Glutamatergic neuron (in vitro differentiated cells): ENCODE data around the gene FLVCR1. TPM values are rescaled to one million over a fixed set of nuclear protein-coding genes. Genes with fewer than 3 reads are reported as not detected.

Experiments
- DNase-seq: peaks from one replicate; pipeline ENCODE4 v3.0.0; 2022
- H3K27ac Mint-ChIP-seq: one replicate; pipeline ENCODE4 v1.8.0; 2020; ENCODE audit warnings: mild to moderate bottlenecking, mixed read lengths, inconsistent platforms; ENCODE audit not compliant: unreplicated experiment
- H3K27me3 Mint-ChIP-seq: one replicate; pipeline ENCODE4 v1.8.0; 2020; ENCODE audit warnings: mild to moderate bottlenecking, moderate library complexity, mixed read lengths, inconsistent platforms; ENCODE audit not compliant: unreplicated experiment
- H3K36me3 Mint-ChIP-seq: one replicate; pipeline ENCODE4 v1.8.0; 2020; ENCODE audit warnings: mild to moderate bottlenecking, mixed read lengths, inconsistent platforms; ENCODE audit not compliant: unreplicated experiment
- H3K4me1 Mint-ChIP-seq: one replicate; pipeline ENCODE4 v1.8.0; 2020; ENCODE audit warnings: mild to moderate bottlenecking, low read depth, mixed read lengths, inconsistent platforms; ENCODE audit not compliant: unreplicated experiment
- H3K4me3 Mint-ChIP-seq: one replicate; pipeline ENCODE4 v1.8.0; 2020; ENCODE audit warnings: mild to moderate bottlenecking, mixed read lengths, inconsistent platforms; ENCODE audit not compliant: unreplicated experiment
- H3K9me3 Mint-ChIP-seq: one replicate; pipeline ENCODE4 v1.8.0; 2020; ENCODE audit warnings: mild to moderate bottlenecking, moderate library complexity, mixed read lengths, inconsistent platforms; ENCODE audit not compliant: unreplicated experiment
- CTCF ChIP-seq: fragments of 200-600 bp; sonication (generic); IDR thresholded peaks from one replicate; pipeline ENCODE4 v1.5.0; 2021; ENCODE audit not compliant: partially characterized antibody, unreplicated experiment
- total RNA-seq: library from RNA; stranded (reverse); fragmentation: NEBNext Ultra II Directional; extraction: Animal tissue kit (Norgen Biotek cat#: 25700); gene quantifications from one replicate; pipeline ENCODE4 v1.2.1, GENCODE V29; 2021; ENCODE audit not compliant: unreplicated experiment

FLVCR1 gene
- total RNA-seq, 1 donor from 2014 or later = 33.4 TPM

GRCh38 chr1:212915245-212916091, 57.4 kb downstream of the FLVCR1 start:
- Mint-ChIP-seq H3K36me3 (no peaks in the 10 kb centered on the region), H3K4me3 (peak overlapping the region; percentile 76), H3K27me3 (peaks cover 8% of the 10 kb centered on the region), H3K9me3 (peaks cover 9% of the 10 kb centered on the region), H3K4me1 (peaks cover 37% of the 10 kb centered on the region), H3K27ac (peak overlapping the region; percentile 91)
- TF ChIP-seq CTCF = peak; percentile 36
- no peak for DNase-seq

DNA sequence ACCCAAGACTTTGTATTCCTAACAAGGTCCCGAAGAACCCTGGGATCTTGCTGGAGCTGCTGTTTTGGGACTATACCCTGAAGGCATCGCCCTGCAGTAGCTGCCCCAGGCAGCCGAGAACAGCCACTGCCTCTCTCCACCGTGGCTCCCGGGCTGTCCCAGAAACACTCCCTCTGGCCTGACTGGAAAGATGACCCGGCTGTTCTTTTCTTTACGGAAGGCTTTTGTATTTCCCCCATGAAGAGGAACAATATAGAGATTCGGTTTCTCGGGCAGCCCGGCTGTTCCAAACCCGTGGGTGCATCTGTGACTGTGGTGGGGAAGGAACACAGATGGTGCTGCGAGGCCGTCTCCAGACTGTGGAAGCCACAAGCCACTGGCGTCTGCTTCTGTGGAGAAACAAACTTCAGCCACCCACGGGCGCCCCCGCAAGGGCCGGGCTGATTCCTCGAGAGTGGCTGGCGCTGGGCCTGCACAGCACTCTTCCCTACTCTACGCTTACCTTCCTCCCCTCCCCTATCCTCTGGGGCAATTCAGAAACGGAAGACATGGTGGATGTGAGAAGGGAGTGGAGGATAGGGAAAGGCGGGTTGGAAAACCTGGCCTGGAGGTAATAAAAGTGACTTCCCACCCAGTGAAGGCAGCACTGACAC, 58.5 kb downstream of the FLVCR1 start:
- Mint-ChIP-seq H3K27me3 (peaks cover 8% of the 10 kb centered on the region), H3K9me3 (peaks cover 12% of the 10 kb centered on the region), H3K27ac (peak overlapping the region; percentile 52), H3K4me3 (peak overlapping the region; percentile 63), H3K36me3 (no peaks in the 10 kb centered on the region), H3K4me1 (peaks cover 43% of the 10 kb centered on the region)
- DNase-seq = peak; percentile 54
- no peak for TF ChIP-seq CTCF

DNA sequence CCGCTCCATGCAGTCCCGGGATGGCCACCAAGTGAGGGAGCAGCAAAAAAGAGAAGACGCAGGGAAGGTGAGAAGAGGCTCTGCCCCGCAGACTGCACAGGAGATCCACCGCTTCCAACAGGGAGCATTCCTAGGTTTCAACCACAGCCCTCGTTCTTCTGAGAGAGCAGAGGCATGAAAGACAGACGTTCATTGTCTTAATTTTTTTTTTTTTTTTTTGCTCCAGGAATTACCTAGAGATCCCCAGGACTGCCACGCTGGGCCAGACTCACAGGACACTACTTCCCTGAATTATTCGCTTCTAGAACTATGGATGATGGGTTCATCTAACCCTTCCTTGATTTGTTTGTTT, 59.0 kb downstream of the FLVCR1 start:
- no peak for TF ChIP-seq CTCF
- Mint-ChIP-seq H3K9me3 (peaks cover 12% of the 10 kb centered on the region), H3K27ac (peak overlapping the region; percentile 52), H3K4me3 (peak overlapping the region; percentile 63), H3K4me1 (peaks cover 43% of the 10 kb centered on the region), H3K36me3 (no peaks in the 10 kb centered on the region), H3K27me3 (peaks cover 8% of the 10 kb centered on the region)
- no peak for DNase-seq

- TF ChIP-seq CTCF = no peak
- DNase-seq = no peak
- Mint-ChIP-seq H3K36me3 (no peaks in the 10 kb centered on the region), H3K4me3 (no peak overlapping the region), H3K9me3 (peaks cover 16% of the 10 kb centered on the region), H3K27me3 (peaks cover 10% of the 10 kb centered on the region), H3K27ac (no peak overlapping the region), H3K4me1 (peaks cover 49% of the 10 kb centered on the region)
These were observed 59.8 kb downstream of the FLVCR1 start for GRCh38 chr1:212917858-212918257.

- H3K4me3 Mint-ChIP-seq = no peak overlapping the region
- peaks cover 10% of the 10 kb centered on the region for H3K27me3 Mint-ChIP-seq
- TF ChIP-seq CTCF = no peak
- H3K27ac Mint-ChIP-seq = peak overlapping the region; percentile 33
- H3K36me3 Mint-ChIP-seq = no peaks in the 10 kb centered on the region
- peaks cover 16% of the 10 kb centered on the region for H3K9me3 Mint-ChIP-seq
- peaks cover 49% of the 10 kb centered on the region for H3K4me1 Mint-ChIP-seq
- no peak for DNase-seq
These were observed 60.7 kb downstream of the FLVCR1 start for GRCh38 chr1:212918824-212919223.
